GM18526 (cell line): ENCODE results near the gene CTCF.

Source experiments
- POLR2A ChIP-seq: IDR thresholded peaks from 3 replicates; pipeline ENCODE4 v1.6.1; 2011; ENCODE audit not compliant: insufficient read length; ENCODE audit errors: extremely low read depth

The CTCF gene

DNA sequence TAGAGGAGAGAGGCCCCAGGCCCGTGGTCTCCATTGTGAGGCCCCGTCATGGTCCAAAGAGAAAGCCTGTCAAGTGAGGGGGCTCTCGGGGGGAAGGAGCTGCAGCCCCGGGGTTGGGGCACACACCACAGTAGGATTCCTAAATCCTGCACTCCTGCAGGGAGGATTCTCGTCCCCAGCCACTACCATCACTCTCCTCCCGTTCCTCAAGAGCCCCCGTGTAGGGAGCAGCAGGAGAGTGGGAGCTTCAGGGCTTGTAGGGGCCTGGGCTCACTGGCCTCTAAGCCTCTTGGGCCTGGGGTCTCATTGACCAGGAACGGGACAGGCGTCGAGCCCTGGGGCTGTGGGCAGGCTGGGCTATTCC lies 105.1 kb downstream of the CTCF start:
- no peak for TF ChIP-seq POLR2A

- TF ChIP-seq POLR2A: no peak
These were observed 105.6 kb downstream of the CTCF start for GRCh38 chr16:67667817-67668494.

GRCh38 chr16:67668495-67669157 lies 106.3 kb downstream of the CTCF start:
- no peak for TF ChIP-seq POLR2A

GRCh38 chr16:67669499-67670101 lies 107.3 kb downstream of the CTCF start:
- TF ChIP-seq POLR2A: no peak

DNA sequence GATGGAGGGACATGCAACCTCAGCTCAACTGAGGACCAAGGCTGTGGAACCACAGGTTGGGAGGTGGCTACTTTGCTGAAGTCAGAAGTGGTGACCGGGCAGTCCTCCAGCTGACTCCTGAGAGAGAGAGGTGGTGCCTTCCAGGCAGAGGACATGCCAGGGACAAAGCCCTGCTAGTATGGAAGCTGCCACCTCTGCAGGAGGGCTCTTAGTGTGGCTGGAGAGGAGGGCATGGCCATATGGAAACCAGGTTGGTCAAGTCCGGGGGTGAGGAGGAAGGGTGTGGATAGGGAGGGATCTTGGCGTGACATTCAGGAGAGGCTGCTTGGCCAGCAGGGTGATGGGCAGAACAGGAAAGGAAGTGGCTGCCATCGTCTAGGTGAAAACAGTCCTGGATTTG lies 110.0 kb downstream of the CTCF start:
- TF ChIP-seq POLR2A: no peak

GRCh38 chr16:67672739-67673662 lies 110.7 kb downstream of the CTCF start:
- no peak for TF ChIP-seq POLR2A

DNA sequence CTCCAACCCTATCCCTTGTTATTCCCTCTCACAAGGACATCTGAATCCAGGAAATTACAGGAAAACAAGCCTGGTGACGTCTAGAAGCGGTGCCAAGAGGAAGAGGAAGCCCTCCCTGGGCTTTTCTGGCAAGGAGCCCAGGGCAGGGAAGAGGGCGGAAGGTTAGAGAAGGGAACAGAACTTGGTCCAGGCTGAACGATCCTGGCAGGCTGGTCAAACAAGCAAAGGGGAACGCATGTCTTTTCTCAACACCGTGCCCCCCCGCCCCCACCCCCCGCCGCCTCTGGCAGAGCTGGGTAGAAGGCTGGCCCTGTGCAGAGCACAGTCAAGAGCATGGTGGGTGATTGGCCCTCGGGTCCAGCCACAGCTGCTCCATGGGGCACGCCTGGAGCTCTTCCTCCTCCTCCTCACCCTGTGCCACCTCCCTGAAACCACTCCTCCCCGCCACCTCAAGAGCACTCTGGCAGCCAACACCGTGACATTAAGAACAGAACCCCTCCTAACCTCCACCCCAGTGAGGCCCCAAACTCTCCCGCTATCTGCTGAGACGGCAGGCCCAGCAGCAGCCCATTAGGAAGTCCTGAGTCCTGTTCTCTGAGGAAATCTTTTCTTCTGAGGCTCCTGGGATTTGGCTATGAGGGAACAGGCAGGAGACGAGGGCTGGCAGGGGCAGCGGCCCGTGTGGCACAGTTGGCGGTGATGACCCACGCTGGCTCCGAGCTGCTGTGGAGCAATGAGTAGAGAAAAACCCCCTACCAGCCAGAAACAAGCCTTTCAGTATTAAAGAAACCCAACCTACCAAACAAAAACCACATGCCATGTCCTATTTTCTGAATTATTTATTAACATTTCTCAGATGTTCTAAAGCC lies 111.6 kb downstream of the CTCF start:
- TF ChIP-seq POLR2A: no peak

DNA sequence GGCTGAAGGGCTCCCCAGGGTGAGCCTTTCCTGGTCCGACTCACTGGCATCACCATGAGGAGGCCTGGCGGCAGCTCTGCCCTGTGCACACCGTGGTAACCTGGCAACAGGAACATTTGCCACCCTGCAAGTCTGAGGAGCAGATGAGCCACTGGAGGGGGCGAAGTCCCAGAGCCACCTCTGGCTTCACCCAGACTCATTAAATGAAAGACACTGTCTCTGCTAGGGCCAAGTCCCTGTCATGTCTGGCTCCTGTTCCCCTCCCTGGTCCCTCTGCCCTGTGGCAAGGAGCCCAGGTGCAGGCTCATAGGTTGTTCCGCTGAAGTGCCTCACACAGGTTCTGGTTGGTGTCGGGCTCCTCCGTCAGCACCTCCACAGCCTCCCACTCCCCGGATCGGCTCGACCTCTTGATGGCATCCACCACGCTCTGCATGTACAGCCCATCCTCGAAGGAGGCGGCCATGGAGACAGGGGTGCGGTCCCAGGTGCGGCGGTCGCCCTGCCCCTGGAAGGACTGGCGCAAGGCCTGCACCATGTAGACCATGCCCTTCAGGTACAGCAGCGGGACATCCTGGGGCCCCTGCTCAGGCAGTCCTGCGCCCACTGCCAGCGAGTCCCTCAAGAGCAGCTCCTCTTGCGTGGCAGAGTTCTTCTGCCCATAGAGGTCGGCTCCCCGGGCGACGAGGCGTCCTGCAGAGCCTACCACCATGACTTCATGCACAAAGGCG lies 112.7 kb downstream of the CTCF start:
- TF ChIP-seq POLR2A: no peak

DNA sequence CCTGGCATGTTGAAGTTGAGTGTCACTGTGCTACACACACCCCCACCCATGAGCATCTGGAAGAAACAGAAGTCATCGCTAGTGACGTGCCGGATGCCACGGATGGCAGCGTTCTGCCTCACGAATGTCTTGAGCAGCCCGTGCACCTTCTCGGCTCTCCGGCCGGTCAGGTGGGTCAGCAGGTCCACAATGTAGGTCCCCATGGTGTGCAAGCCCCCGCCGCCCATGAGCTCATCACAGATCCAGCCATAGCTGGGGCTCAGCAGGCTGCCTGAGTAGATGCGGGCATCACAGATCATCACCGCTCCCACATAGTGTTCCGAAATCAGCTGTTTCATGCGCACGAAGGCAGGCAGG lies 113.2 kb downstream of the CTCF start:
- no peak for TF ChIP-seq POLR2A

- TF ChIP-seq POLR2A: no peak
These were observed 113.7 kb downstream of the CTCF start for GRCh38 chr16:67675999-67676398.

DNA sequence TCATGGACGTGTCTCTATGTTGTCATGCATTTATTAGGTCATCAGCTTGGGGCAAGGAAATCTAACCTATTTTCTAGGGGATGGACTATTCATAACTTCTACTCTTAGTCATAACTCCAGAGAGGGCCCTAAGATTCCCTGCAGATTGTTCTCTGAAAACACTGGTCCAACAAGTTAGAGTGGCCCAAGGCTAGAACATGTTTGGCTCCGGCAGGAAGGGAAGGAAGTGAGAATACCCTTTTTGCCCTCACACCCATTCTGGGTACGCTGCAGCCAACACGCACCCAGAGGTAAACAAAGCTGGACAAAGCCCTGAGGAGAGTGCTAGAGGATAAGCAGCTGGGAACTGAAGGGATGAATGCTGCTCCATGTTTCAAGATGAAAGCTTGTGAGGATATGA lies 114.2 kb downstream of the CTCF start:
- no peak for TF ChIP-seq POLR2A

DNA sequence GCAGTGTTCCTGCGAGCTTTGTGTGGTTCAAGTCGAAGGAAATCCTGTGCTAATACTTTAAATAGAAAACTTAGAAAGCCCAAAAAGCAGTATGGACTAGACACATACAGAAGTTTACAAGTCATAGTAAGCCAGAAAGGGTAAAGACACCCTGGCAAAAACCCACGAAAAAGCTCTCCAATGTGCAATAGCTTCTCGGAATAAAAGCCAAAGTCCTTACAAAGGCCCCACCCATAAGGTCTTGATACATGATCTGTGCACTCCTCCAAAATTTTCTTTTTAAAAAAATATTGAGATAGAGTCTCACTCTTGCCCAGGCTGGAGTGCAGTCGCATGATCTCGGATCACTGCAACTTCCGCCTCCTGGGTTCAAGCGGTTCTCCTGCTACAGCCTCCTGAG lies 114.6 kb downstream of the CTCF start:
- TF ChIP-seq POLR2A: no peak

DNA sequence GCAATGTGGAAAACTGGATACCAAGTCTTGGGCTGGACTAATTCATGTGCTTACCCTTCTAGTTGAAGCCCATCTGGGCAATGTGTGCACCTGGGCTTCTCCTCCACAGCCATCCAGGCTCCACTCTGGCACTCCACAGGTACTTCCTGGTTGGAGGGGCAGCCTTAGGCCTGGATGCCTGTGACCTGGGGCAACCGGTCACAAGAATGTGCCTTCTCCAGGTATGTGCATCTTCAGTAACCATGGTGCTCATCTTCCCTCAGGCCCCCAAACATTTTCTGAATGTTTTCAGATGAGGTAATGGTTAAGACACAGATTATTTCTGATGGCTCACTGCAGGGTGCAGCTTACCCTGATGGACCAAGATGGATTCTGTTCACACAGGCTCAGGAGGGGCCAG lies 115.4 kb downstream of the CTCF start:
- no peak for TF ChIP-seq POLR2A

DNA sequence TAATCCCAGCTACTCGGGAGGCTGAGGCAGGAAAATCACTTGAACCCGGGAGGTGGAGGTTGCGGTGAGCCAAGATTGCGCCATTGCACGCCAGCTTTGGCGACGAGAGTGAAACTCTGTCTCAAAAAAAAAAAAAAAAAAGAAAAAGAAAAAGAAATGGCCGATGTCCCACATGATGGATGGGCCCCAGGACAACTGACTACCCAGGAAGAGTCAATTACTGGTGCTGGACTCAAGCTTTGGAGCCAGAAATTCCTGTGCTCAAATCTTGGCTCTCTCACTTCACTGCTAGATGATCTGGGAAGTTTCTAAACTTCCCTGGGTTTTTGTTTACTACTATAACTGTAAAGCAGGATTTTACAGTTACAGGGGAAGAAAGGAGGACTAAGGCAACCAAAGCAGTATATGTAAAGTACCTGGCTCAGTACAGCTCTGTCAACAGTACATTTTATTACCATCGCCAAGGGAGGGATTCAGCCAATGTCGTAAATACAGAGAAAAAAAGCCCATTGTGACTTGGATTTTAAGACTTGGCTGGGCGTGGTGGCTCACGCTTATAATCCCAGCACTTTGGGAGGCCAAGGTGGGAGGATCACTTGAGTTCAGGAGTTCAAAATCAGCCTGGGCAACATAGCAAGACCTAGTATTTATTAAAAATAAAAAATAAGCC lies 116.2 kb downstream of the CTCF start:
- no peak for TF ChIP-seq POLR2A
